GM23338 (cell line): ENCODE data around the gene AFAP1. TPM values are rescaled to one million over a fixed set of nuclear protein-coding genes. Genes with fewer than 3 reads are reported as not detected.

Source experiments
- ATAC-seq: fragments of 200-7000 bp; cut with Tn5 transposase; 3 replicates; pipeline ENCODE4 v1.9.1; 2020
- DNase-seq: peaks from one replicate; pipeline ENCODE4 v3.0.0-alpha.2; 2015; ENCODE audit warnings: low spot score
- H2AFZ ChIP-seq: fragments of 200-600 bp; sonication (generic); 2 replicates; pipeline ENCODE4 v1.8.0; 2016; ENCODE audit warnings: antibody characterized with exemption, mild to moderate bottlenecking, moderate library complexity
- H3F3A ChIP-seq: fragments of 200-600 bp; sonication (generic); replicated peaks from 2 replicates; pipeline ENCODE4 v1.8.0; 2017; ENCODE audit warnings: antibody characterized with exemption, mixed run types, low read depth
- H3K27ac ChIP-seq: fragments of 200-600 bp; sonication (generic); 2 replicates; pipeline ENCODE4 v1.6.1; 2016; ENCODE audit warnings: low read depth
- H3K27me3 ChIP-seq: fragments of 200-600 bp; sonication (generic); 2 replicates; pipeline ENCODE4 v1.8.0; 2016; ENCODE audit warnings: mild to moderate bottlenecking, mixed run types, moderate library complexity; ENCODE audit not compliant: insufficient read depth
- H3K36me3 ChIP-seq: fragments of 200-600 bp; sonication (generic); 2 replicates; pipeline ENCODE4 v1.8.0; 2016; ENCODE audit warnings: mild to moderate bottlenecking; ENCODE audit not compliant: insufficient read depth
- H3K4me1 ChIP-seq: fragments of 200-600 bp; sonication (generic); 2 replicates; pipeline ENCODE4 v1.8.0; 2016; ENCODE audit warnings: mild to moderate bottlenecking, moderate library complexity; ENCODE audit not compliant: insufficient read depth
- H3K4me2 ChIP-seq: fragments of 200-600 bp; sonication (generic); 2 replicates; pipeline ENCODE4 v1.7.1; 2017; ENCODE audit warnings: mixed run types
- H3K4me3 ChIP-seq: fragments of 200-600 bp; sonication (generic); 2 replicates; pipeline ENCODE4 v1.6.1; 2016; ENCODE audit warnings: mixed run types
- H3K79me2 ChIP-seq: fragments of 200-600 bp; sonication (generic); replicated peaks from 2 replicates; pipeline ENCODE4 v1.8.0; 2017; ENCODE audit warnings: mild to moderate bottlenecking; ENCODE audit not compliant: insufficient read depth
- H3K9me2 ChIP-seq: fragments of 200-600 bp; sonication (generic); 2 replicates; pipeline ENCODE4 v1.8.0; 2017; ENCODE audit not compliant: insufficient read depth
- H4K20me1 ChIP-seq: fragments of 200-600 bp; sonication (generic); replicated peaks from 2 replicates; pipeline ENCODE4 v1.8.0; 2017; ENCODE audit warnings: mild to moderate bottlenecking; ENCODE audit not compliant: insufficient read depth
- H3K27ac Mint-ChIP-seq: 2 replicates; pipeline ENCODE4 v1.8.0; 2020; ENCODE audit warnings: inconsistent platforms, mild to moderate bottlenecking, moderate library complexity, mixed read lengths
- H3K27me3 Mint-ChIP-seq: 3 replicates; pipeline ENCODE4 v1.8.0; 2022; ENCODE audit warnings: low read depth, mild to moderate bottlenecking, moderate library complexity, mixed read lengths, inconsistent platforms; ENCODE audit not compliant: insufficient read depth, poor library complexity
- H3K36me3 Mint-ChIP-seq: 3 replicates; pipeline ENCODE4 v1.8.0; 2021; ENCODE audit warnings: low read depth, mild to moderate bottlenecking, inconsistent platforms, moderate library complexity, mixed read lengths
- H3K4me1 Mint-ChIP-seq: 3 replicates; pipeline ENCODE4 v1.8.0; 2020; ENCODE audit warnings: mild to moderate bottlenecking, inconsistent platforms, mixed read lengths
- H3K4me3 Mint-ChIP-seq: 3 replicates; pipeline ENCODE4 v1.8.0; 2021; ENCODE audit warnings: moderate library complexity, mild to moderate bottlenecking, inconsistent platforms, mixed read lengths
- H3K9me3 Mint-ChIP-seq: 3 replicates; pipeline ENCODE4 v1.8.0; 2020; ENCODE audit warnings: moderate library complexity, mild to moderate bottlenecking, inconsistent platforms, mixed read lengths
- CREB1 ChIP-seq: fragments of 250-450 bp; sonication (Bioruptor Pico); IDR thresholded peaks from 2 replicates; pipeline ENCODE4 v1.5.0; 2020; ENCODE audit warnings: low read depth, mild to moderate bottlenecking, moderate library complexity
- CTCF ChIP-seq, 2 experiments: fragments of 200-600 bp in 1 of 2; sonication (generic) in 1 of 2; conservative IDR thresholded peaks; 2 replicates each; pipeline versions ENCODE4 v1.5.1 to v1.6.1; 2016 to 2017; ENCODE audit warnings: antibody characterized with exemption in 2 of 2, low read depth in 2 of 2, mild to moderate bottlenecking in 2 of 2, moderate library complexity in 1 of 2
- EZH2 ChIP-seq: fragments of 200-600 bp; sonication (generic); IDR thresholded peaks from one replicate; pipeline ENCODE4 v1.8.0; 2017; ENCODE audit warnings: antibody characterized with exemption, mild to moderate bottlenecking, low read depth; ENCODE audit not compliant: unreplicated experiment
- EZH2phosphoT487 ChIP-seq: fragments of 200-600 bp; sonication (generic); IDR thresholded peaks from one replicate; pipeline ENCODE4 v1.8.1; 2018; ENCODE audit warnings: antibody characterized with exemption; ENCODE audit not compliant: unreplicated experiment
- JUNB ChIP-seq: IDR thresholded peaks from one replicate; pipeline ENCODE4 v1.6.1; 2016; ENCODE audit warnings: antibody characterized with exemption; ENCODE audit not compliant: unreplicated experiment
- NANOG ChIP-seq: IDR thresholded peaks from 2 replicates; pipeline ENCODE4 v1.6.1; 2016; ENCODE audit warnings: antibody characterized with exemption, borderline replicate concordance
- POLR2AphosphoS5 ChIP-seq: IDR thresholded peaks from 2 replicates; pipeline ENCODE4 v1.6.1; 2016; ENCODE audit warnings: antibody characterized with exemption, low read depth
- REST ChIP-seq: IDR thresholded peaks from one replicate; pipeline ENCODE4 v1.6.1; 2018; ENCODE audit warnings: antibody characterized with exemption; ENCODE audit not compliant: unreplicated experiment
- ZNF114 ChIP-seq: fragments of 250-450 bp; sonication (Bioruptor Pico); IDR thresholded peaks from 2 replicates; pipeline ENCODE4 v1.5.0; 2020; ENCODE audit warnings: mild to moderate bottlenecking, moderate library complexity
- ZNF331 ChIP-seq: fragments of 250-450 bp; sonication (Bioruptor Pico); IDR thresholded peaks from 2 replicates; pipeline ENCODE4 v1.5.0; 2020; ENCODE audit warnings: low read depth, mild to moderate bottlenecking, moderate library complexity
- polyA plus RNA-seq: library from polyadenylated mRNA; unstranded; fragments of >200 nt; fragmentation: Nextera tagmentation; extraction: Ambion mirVana; gene quantifications from 2 replicates; pipeline ENCODE4 v1.2.1, GENCODE V29; 2016
- total RNA-seq: library from RNA; depleted of rRNA; stranded (reverse); fragments of >200 nt; shearing (Covaris generic); gene quantifications from 2 replicates; pipeline ENCODE4 v1.2.3, GENCODE V29; 2014

Gene AFAP1
- total and polyA plus RNA-seq, 2 experiments from 2014 or later, result 6.5 to 21.5 TPM

DNA sequence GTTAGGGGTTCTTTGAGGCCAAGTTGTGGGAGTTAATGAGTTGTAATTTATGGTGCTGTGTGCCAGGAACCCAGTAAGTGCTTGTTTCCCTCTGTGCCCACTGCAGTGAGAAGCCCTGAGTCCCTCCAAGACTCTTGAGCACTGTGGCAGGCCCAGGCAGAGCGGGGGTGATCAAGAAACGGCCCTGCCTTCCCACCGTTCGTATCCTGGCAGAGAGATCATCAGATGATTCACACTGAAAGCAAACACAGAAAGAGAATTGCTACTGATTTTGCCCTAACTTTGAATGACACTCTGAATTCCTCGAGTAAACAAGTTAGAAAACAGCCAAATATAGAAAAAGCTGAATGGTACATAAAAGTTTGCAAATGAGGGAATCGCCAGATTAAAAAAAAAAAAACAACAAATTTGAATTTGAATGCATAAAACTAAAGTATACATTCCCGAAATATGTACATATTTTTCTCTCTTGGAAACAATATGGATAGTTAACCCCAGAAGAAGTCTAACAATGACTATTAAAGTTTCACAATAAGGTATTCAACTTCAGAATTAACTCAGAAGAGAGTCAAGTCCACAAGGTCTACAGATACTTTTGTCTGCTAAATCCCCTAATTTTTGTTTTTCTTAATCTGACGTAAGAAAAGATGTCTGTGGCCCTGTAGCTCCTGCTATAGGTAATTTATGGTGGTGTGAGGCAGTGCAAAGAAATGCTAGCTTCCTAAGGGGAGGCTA, 71.8 kb downstream of the AFAP1 start:
- Mint-ChIP-seq H3K4me3 (no peak overlapping the region), H3K36me3 (peaks cover 41% of the 10 kb centered on the region), H3K9me3 (peaks cover 8% of the 10 kb centered on the region), H3K27me3 (peaks cover 4% of the 10 kb centered on the region), H3K4me1 (peaks cover 22% of the 10 kb centered on the region), H3K27ac (peak overlapping the region; percentile 53; the same call in 1 of the 2 replicates)
- TF ChIP-seq NANOG (no peak), POLR2AphosphoS5 (no peak)
- no peaks in the 10 kb centered on the region for H3K9me2 ChIP-seq
- no peak for DNase-seq
- peaks cover 25% of the 10 kb centered on the region for H3K4me1 ChIP-seq
- no peaks in the 10 kb centered on the region for H3F3A ChIP-seq
- H3K27me3 ChIP-seq, result no peaks in the 10 kb centered on the region
- no peak overlapping the region for H3K4me3 ChIP-seq
- no peaks in the 10 kb centered on the region; the same call in 1 of the 2 replicates for H4K20me1 ChIP-seq
- no peak overlapping the region for H2AFZ ChIP-seq
- no peak overlapping the region for H3K4me2 ChIP-seq
- H3K27ac ChIP-seq, result peak overlapping the region; percentile 85
- no peak for ATAC-seq
- H3K79me2 ChIP-seq, result peaks cover 10% of the 10 kb centered on the region
- no peaks in the 10 kb centered on the region for H3K36me3 ChIP-seq

DNA sequence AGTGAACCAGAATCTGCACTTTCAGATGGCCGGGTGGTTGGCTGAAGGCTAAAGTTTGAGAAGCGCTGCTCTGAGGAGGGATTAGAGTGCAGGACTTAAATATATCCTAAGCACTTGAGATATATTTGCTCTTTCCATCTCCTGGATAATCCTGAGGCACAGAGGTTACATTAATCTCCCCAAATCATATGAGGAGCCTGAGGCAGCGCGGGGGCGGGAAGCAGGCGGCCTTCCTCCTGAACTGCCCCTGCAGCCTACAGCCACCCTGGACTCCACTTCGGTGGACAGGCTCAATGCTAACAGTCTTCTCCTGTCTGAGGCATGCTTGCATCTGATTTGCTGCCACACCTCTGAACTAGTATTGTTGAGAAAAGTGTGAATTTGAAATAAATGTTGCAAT, 72.5 kb downstream of the AFAP1 start:
- no peaks in the 10 kb centered on the region for H3K27me3 ChIP-seq
- no peak overlapping the region for H3K4me2 ChIP-seq
- peak overlapping the region; percentile 53; the same call in 1 of the 2 replicates for H3K27ac Mint-ChIP-seq
- peaks cover 40% of the 10 kb centered on the region for H3K36me3 Mint-ChIP-seq
- DNase-seq (no peak), ATAC-seq (no peak)
- peaks cover 4% of the 10 kb centered on the region for H3K27me3 Mint-ChIP-seq
- no peak overlapping the region for H3K4me3 Mint-ChIP-seq
- no peaks in the 10 kb centered on the region; the same call in 1 of the 2 replicates for H4K20me1 ChIP-seq
- peaks cover 10% of the 10 kb centered on the region for H3K79me2 ChIP-seq
- no peak overlapping the region for H2AFZ ChIP-seq
- peaks cover 30% of the 10 kb centered on the region for H3K4me1 ChIP-seq
- no peaks in the 10 kb centered on the region for H3F3A ChIP-seq
- no peaks in the 10 kb centered on the region for H3K9me2 ChIP-seq
- no peak overlapping the region; the same call in none of the 2 replicates for H3K27ac ChIP-seq
- no peak overlapping the region for H3K4me3 ChIP-seq
- H3K4me1 Mint-ChIP-seq, result peaks cover 28% of the 10 kb centered on the region
- no peaks in the 10 kb centered on the region for H3K36me3 ChIP-seq
- H3K9me3 Mint-ChIP-seq, result peaks cover 8% of the 10 kb centered on the region
- TF ChIP-seq CTCF (conservative IDR thresholded peaks at IDR 0.05; ENCODE audit: low read depth in 2 of 2), result no peak
- TF ChIP-seq NANOG, result no peak
- no peak for TF ChIP-seq JUNB
- TF ChIP-seq POLR2AphosphoS5, result no peak
- no peak for TF ChIP-seq REST
- no peak for TF ChIP-seq EZH2phosphoT487
- no peak for TF ChIP-seq ZNF331 (CRISPR knock-in tag)
- no peak for TF ChIP-seq EZH2
- no peak for TF ChIP-seq ZNF114
- no peak for TF ChIP-seq CREB1 (CRISPR knock-in tag)
